ENCODE measurements around the gene CALML3.

The CALML3 gene

GRCh38 chr10:5512331-5512730 is 12.4 kb upstream of the CALML3 start:
- Histone ChIP-seq H3K23ac (ENCODE audit: low read length in 2 of 2) (no peak overlapping the region), H4K91ac (ENCODE audit: low read length) (no peak overlapping the region), H2BK12ac (ENCODE audit: low read length in 2 of 2) (no peak overlapping the region), H3K9me3 (ENCODE audit: control insufficient read depth, low read length) (no peaks in the 10 kb centered on the region), H3K4me1 (ENCODE audit: control insufficient read depth, insufficient read depth, low read depth, low read length) (no peaks in the 10 kb centered on the region), H3K18ac (ENCODE audit: low read depth in 1 of 2, low read length in 2 of 2) (no peak overlapping the region), H3K4ac (ENCODE audit: low read depth in 1 of 2, low read length in 2 of 2) (no peak overlapping the region), H2BK120ac (ENCODE audit: low read depth, low read length) (no peak overlapping the region), H2BK15ac (ENCODE audit: low read depth, poor library complexity, severe bottlenecking) (no peak overlapping the region), H2AK5ac (ENCODE audit: low read length, severe bottlenecking) (no peak overlapping the region), H3K27ac (ENCODE audit: low read length, poor library complexity, severe bottlenecking) (no peak overlapping the region), H3K14ac (ENCODE audit: low read length in 2 of 2) (no peak overlapping the region), H2BK5ac (ENCODE audit: low read depth, low read length, poor library complexity, severe bottlenecking) (no peak overlapping the region), H3K4me2 (ENCODE audit: low read length, poor library complexity, severe bottlenecking) (no peak overlapping the region), H3K36me3 (ENCODE audit: control insufficient read depth in 1 of 2, insufficient read depth in 2 of 2, low read depth in 1 of 2, low read length in 2 of 2) (peaks cover 0 to 3% of the 10 kb centered on the region in 2 experiments), H3K79me1 (replicated peaks; ENCODE audit: low read length, poor library complexity, severe bottlenecking) (no peaks in the 10 kb centered on the region), H3K4me3 (ENCODE audit: insufficient read depth in 1 of 2, low read depth in 1 of 2, low read length in 2 of 2) (no peak overlapping the region), H3K27me3 (ENCODE audit: control insufficient read depth in 1 of 2, insufficient read depth in 1 of 2, low read length in 2 of 2) (peaks cover 0 to 42% of the 10 kb centered on the region in 2 experiments), H2AFZ (ENCODE audit: low read depth, low read length) (no peak overlapping the region), H3K9ac (ENCODE audit: low read length) (no peak overlapping the region), H4K8ac (ENCODE audit: low read length) (no peak overlapping the region)
- WGBS, result 97% methylated on average over 23 of the region's 25 CpGs
- DNase-seq, result no peak

- Histone ChIP-seq H3K9me3 (ENCODE audit: control insufficient read depth, low read length) (no peaks in the 10 kb centered on the region), H3K36me3 (ENCODE audit: control insufficient read depth in 1 of 2, insufficient read depth in 2 of 2, low read depth in 1 of 2, low read length in 2 of 2) (no peaks in the 10 kb centered on the region), H3K18ac (ENCODE audit: low read depth in 1 of 2, low read length in 2 of 2) (no peak overlapping the region), H2AK5ac (ENCODE audit: low read length, severe bottlenecking) (no peak overlapping the region), H3K27ac (ENCODE audit: low read length, poor library complexity, severe bottlenecking) (no peak overlapping the region), H3K4me1 (ENCODE audit: control insufficient read depth, insufficient read depth, low read depth, low read length) (peaks cover under 1% of the 10 kb centered on the region), H2BK12ac (ENCODE audit: low read length in 2 of 2) (no peak overlapping the region), H2BK15ac (ENCODE audit: low read depth, poor library complexity, severe bottlenecking) (no peak overlapping the region), H3K27me3 (ENCODE audit: control insufficient read depth in 1 of 2, insufficient read depth in 1 of 2, low read length in 2 of 2) (peaks cover 0 to 41% of the 10 kb centered on the region in 2 experiments), H3K14ac (ENCODE audit: low read length in 2 of 2) (no peak overlapping the region), H3K79me1 (replicated peaks; ENCODE audit: low read length, poor library complexity, severe bottlenecking) (no peaks in the 10 kb centered on the region), H4K8ac (ENCODE audit: low read length) (no peak overlapping the region), H3K4me3 (ENCODE audit: insufficient read depth in 1 of 2, low read depth in 1 of 2, low read length in 2 of 2) (no peak overlapping the region), H2AFZ (ENCODE audit: low read depth, low read length) (no peak overlapping the region), H2BK5ac (ENCODE audit: low read depth, low read length, poor library complexity, severe bottlenecking) (no peak overlapping the region), H3K4me2 (ENCODE audit: low read length, poor library complexity, severe bottlenecking) (no peak overlapping the region), H4K91ac (ENCODE audit: low read length) (no peak overlapping the region), H2BK120ac (ENCODE audit: low read depth, low read length) (no peak overlapping the region), H3K4ac (ENCODE audit: low read depth in 1 of 2, low read length in 2 of 2) (no peak overlapping the region), H3K23ac (ENCODE audit: low read length in 2 of 2) (no peak overlapping the region), H3K9ac (ENCODE audit: low read length) (no peak overlapping the region)
- WGBS, result 92% methylated on average over 15 of the region's 15 CpGs
- DNase-seq, result no peak
These were observed 11.7 kb upstream of the CALML3 start for GRCh38 chr10:5512881-5513612.

DNA sequence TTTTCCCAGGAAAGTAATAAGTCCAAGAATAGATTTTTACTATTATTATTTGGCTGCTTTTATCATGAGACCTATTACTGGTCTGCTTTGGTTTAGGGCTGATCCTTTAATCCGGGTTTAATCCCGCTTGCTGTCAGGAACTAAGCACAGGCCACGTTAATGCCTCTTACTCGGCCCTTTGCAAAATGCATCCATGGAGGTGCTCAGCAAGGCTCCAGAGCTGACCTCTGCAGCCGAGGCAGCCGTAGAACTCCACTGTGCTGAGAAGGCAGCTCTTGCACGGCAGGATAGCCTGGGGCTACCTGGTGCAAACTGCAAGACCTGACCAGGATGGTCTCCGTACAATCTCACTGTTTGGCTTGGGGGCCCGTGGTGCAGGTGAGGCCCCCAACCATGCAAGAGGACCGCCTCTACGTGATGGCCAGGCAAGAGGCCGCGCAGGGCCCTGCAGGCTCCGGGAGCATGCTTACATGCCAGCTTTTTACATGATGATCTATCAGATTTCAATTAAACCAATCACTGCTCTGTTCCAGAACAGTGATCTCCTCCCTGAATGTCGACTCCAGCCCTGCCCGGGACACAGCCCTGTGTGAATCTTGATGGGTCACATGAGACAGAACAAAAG is 10.4 kb upstream of the CALML3 start:
- Histone ChIP-seq H3K9me3 (ENCODE audit: control insufficient read depth, low read length) (no peaks in the 10 kb centered on the region), H3K14ac (ENCODE audit: low read length in 2 of 2) (no peak overlapping the region), H3K36me3 (ENCODE audit: control insufficient read depth in 1 of 2, insufficient read depth in 2 of 2, low read depth in 1 of 2, low read length in 2 of 2) (no peaks in the 10 kb centered on the region), H2BK12ac (ENCODE audit: low read length in 2 of 2) (no peak overlapping the region), H3K4me2 (ENCODE audit: low read length, poor library complexity, severe bottlenecking) (no peak overlapping the region), H4K91ac (ENCODE audit: low read length) (no peak overlapping the region), H4K8ac (ENCODE audit: low read length) (no peak overlapping the region), H3K4ac (ENCODE audit: low read depth in 1 of 2, low read length in 2 of 2) (no peak overlapping the region), H3K23ac (ENCODE audit: low read length in 2 of 2) (no peak overlapping the region), H2BK120ac (ENCODE audit: low read depth, low read length) (no peak overlapping the region), H2AFZ (ENCODE audit: low read depth, low read length) (no peak overlapping the region), H2BK5ac (ENCODE audit: low read depth, low read length, poor library complexity, severe bottlenecking) (no peak overlapping the region), H2AK5ac (ENCODE audit: low read length, severe bottlenecking) (no peak overlapping the region), H3K27ac (ENCODE audit: low read length, poor library complexity, severe bottlenecking) (no peak overlapping the region), H2BK15ac (ENCODE audit: low read depth, poor library complexity, severe bottlenecking) (no peak overlapping the region), H3K9ac (ENCODE audit: low read length) (no peak overlapping the region), H3K18ac (ENCODE audit: low read depth in 1 of 2, low read length in 2 of 2) (no peak overlapping the region), H3K27me3 (ENCODE audit: control insufficient read depth in 1 of 2, insufficient read depth in 1 of 2, low read length in 2 of 2) (peaks cover 0 to 43% of the 10 kb centered on the region in 2 experiments), H3K79me1 (replicated peaks; ENCODE audit: low read length, poor library complexity, severe bottlenecking) (no peaks in the 10 kb centered on the region), H3K4me1 (ENCODE audit: control insufficient read depth, insufficient read depth, low read depth, low read length) (peaks cover 1% of the 10 kb centered on the region), H3K4me3 (ENCODE audit: insufficient read depth in 1 of 2, low read depth in 1 of 2, low read length in 2 of 2) (no peak overlapping the region)
- whole genome bisulfite sequencing, result 88% methylated on average over 16 of the region's 16 CpGs
- no peak for DNase-seq

DNA sequence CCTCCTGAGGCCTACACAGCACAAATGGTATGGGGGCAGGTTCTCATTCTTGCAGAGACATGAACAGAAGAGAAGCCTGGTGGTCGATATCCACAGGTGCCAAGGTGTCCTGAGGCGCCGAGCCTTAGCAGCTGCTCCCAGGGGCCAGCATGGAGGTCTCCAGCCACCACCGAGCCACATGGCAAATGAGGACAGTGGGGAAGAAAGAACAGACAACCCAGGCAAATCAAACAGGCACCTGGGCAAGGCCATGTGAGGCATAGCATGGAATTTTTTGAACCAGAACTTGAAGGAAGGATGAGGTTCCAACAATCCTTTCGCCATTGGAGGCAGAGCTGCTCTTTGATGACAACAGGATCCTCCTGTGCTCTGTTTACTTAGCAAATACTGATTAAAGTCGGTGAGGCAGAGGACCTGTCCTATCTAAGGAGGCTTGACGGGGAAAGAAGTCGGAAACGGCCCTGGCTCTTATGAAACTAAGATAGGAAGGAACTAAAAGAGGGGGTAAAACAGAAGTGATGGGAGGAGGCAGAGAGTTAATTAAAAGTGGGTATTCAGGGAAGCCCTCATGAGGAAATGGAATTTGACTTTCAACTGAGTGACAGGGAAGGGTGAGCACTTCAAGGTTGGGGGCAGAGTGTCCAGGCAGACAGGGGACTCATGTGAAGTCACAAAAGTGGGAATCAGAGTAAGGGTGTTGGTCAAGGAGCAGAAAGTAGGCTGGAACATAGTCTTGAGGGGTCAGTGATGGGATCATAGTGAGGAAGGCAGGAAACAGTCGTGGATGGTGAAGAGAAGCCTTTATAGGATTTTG is 8.6 kb upstream of the CALML3 start:
- H3K27me3 ChIP-seq (ENCODE audit: control insufficient read depth in 1 of 2, insufficient read depth in 1 of 2, low read length in 2 of 2), result peaks cover 0 to 43% of the 10 kb centered on the region in 2 experiments
- no peak for DNase-seq
- H2AK5ac ChIP-seq (ENCODE audit: low read length, severe bottlenecking), result no peak overlapping the region
- H3K4me1 ChIP-seq (ENCODE audit: control insufficient read depth, insufficient read depth, low read depth, low read length), result peaks cover 1% of the 10 kb centered on the region
- no peak overlapping the region for H2BK5ac ChIP-seq (ENCODE audit: low read depth, low read length, poor library complexity, severe bottlenecking)
- H2BK120ac ChIP-seq (ENCODE audit: low read depth, low read length), result no peak overlapping the region
- H4K91ac ChIP-seq (ENCODE audit: low read length), result no peak overlapping the region
- no peak overlapping the region for H2AFZ ChIP-seq (ENCODE audit: low read depth, low read length)
- H3K9me3 ChIP-seq (ENCODE audit: control insufficient read depth, low read length), result no peaks in the 10 kb centered on the region
- H3K18ac ChIP-seq (ENCODE audit: low read depth in 1 of 2, low read length in 2 of 2), result no peak overlapping the region
- H3K4me3 ChIP-seq (ENCODE audit: insufficient read depth in 1 of 2, low read depth in 1 of 2, low read length in 2 of 2), result no peak overlapping the region
- H3K36me3 ChIP-seq (ENCODE audit: control insufficient read depth in 1 of 2, insufficient read depth in 2 of 2, low read depth in 1 of 2, low read length in 2 of 2), result no peaks in the 10 kb centered on the region
- no peak overlapping the region for H3K4me2 ChIP-seq (ENCODE audit: low read length, poor library complexity, severe bottlenecking)
- no peak overlapping the region for H2BK15ac ChIP-seq (ENCODE audit: low read depth, poor library complexity, severe bottlenecking)
- no peaks in the 10 kb centered on the region for H3K79me1 ChIP-seq (replicated peaks; ENCODE audit: low read length, poor library complexity, severe bottlenecking)
- WGBS, result 86% methylated on average over 10 of the region's 10 CpGs
- H3K27ac ChIP-seq (ENCODE audit: low read length, poor library complexity, severe bottlenecking), result no peak overlapping the region
- no peak overlapping the region for H3K23ac ChIP-seq (ENCODE audit: low read length in 2 of 2)
- H3K4ac ChIP-seq (ENCODE audit: low read depth in 1 of 2, low read length in 2 of 2), result no peak overlapping the region
- no peak overlapping the region for H3K9ac ChIP-seq (ENCODE audit: low read length)
- H3K14ac ChIP-seq (ENCODE audit: low read length in 2 of 2), result no peak overlapping the region
- H2BK12ac ChIP-seq (ENCODE audit: low read length in 2 of 2), result no peak overlapping the region
- no peak overlapping the region for H4K8ac ChIP-seq (ENCODE audit: low read length)

Measured in mesenchymal stem cell (in vitro differentiated cells and primary cell).